Keratinocyte (primary cell): ENCODE results near the gene ANKK1.

Experiments
- CTCF ChIP-seq, 3 experiments: IDR thresholded peaks in 1 of 3; conservative IDR thresholded peaks in 1 of 3; optimal IDR thresholded peaks in 1 of 3; 2 replicates in 2 of 3; 3 replicates in 1 of 3; pipeline versions ENCODE3 to v1.5.1; 2011; ENCODE audit warnings: low read length in 3 of 3, mild to moderate bottlenecking in 3 of 3, moderate library complexity in 2 of 3, control low read depth in 1 of 3, inconsistent platforms in 1 of 3; ENCODE audit not compliant: insufficient read depth in 2 of 3; ENCODE audit errors: extremely low read depth in 1 of 3
- EZH2 ChIP-seq: IDR thresholded peaks from one replicate; pipeline ENCODE4 v1.6.1; 2012; ENCODE audit warnings: inconsistent platforms, mild to moderate bottlenecking, low read length, moderate library complexity

- TF ChIP-seq CTCF (optimal IDR thresholded peaks at IDR 0.05 in 1 of 3, IDR thresholded peaks at IDR 0.05 in 1 of 3, conservative IDR thresholded peaks at IDR 0.05 in 1 of 3; ENCODE audit: extremely low read depth in 1 of 3, insufficient read depth in 2 of 3, low read length in 3 of 3): no peak
- no peak for TF ChIP-seq EZH2
These were observed 46.0 kb upstream of the ANKK1 start for GRCh38 chr11:113341388-113342165.
